Epithelial cell of proximal tubule (primary cell): Measurements from ENCODE around the gene MLXIPL. TPM values are rescaled to one million over a fixed set of nuclear protein-coding genes. Genes with fewer than 3 reads are reported as not detected.

Experiments used
- DNase-seq: peaks from one replicate; pipeline ENCODE4 v3.0.0-alpha.2; 2011; ENCODE audit warnings: low read depth
- H3K4me3 ChIP-seq: 2 replicates; pipeline ENCODE4 v1.5.1; 2011; ENCODE audit warnings: low read depth, mild to moderate bottlenecking, low read length
- total RNA-seq: library from RNA; depleted of rRNA; stranded (reverse); fragments of >200 nt; gene quantifications from 2 replicates; pipeline ENCODE4 v1.2.3, GENCODE V29; 2015
- TF ChIP-seq, protein P1 (sequence below): conservative IDR thresholded peaks from 2 replicates; pipeline ENCODE4 v1.5.1; 2012; ENCODE audit warnings: low read depth, mild to moderate bottlenecking, low read length

The MLXIPL gene
- total RNA-seq, 1 donor from 2014 or later = not detected

- H3K4me3 ChIP-seq = no peak overlapping the region
- TF ChIP-seq, protein P1, sequence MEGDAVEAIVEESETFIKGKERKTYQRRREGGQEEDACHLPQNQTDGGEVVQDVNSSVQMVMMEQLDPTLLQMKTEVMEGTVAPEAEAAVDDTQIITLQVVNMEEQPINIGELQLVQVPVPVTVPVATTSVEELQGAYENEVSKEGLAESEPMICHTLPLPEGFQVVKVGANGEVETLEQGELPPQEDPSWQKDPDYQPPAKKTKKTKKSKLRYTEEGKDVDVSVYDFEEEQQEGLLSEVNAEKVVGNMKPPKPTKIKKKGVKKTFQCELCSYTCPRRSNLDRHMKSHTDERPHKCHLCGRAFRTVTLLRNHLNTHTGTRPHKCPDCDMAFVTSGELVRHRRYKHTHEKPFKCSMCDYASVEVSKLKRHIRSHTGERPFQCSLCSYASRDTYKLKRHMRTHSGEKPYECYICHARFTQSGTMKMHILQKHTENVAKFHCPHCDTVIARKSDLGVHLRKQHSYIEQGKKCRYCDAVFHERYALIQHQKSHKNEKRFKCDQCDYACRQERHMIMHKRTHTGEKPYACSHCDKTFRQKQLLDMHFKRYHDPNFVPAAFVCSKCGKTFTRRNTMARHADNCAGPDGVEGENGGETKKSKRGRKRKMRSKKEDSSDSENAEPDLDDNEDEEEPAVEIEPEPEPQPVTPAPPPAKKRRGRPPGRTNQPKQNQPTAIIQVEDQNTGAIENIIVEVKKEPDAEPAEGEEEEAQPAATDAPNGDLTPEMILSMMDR = no peak
- no peak for DNase-seq
Observed at GRCh38 chr7:73599151-73599882, 25.0 kb downstream of the MLXIPL start.

GRCh38 chr7:73597978-73598782, 26.1 kb downstream of the MLXIPL start:
- H3K4me3 ChIP-seq = no peak overlapping the region
- TF ChIP-seq, protein P1 = no peak
- DNase-seq = no peak

- DNase-seq = no peak
- H3K4me3 ChIP-seq = no peak overlapping the region
- TF ChIP-seq, protein P1 = no peak
Observed at GRCh38 chr7:73596191-73597065, 27.9 kb downstream of the MLXIPL start.

DNA sequence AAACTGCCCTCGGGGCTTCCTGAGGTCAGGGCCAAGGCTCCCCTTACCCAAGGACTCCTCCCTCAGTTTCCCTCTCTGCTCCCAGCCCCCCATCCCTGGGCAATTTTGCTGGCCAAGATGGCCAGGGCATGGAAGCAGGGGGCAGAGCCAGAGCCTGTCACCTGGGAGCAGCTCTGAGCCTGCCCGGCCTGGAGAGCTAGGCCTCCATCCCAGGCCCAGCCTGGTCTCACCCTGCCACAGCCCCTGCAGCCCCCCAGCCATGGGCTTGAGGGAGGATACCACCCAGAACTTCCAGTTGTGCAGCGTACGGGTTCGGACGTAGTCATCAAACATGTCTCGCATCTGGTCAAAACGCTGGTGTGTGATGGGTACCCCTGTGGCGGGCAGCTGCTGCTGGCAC, 29.0 kb downstream of the MLXIPL start:
- TF ChIP-seq, protein P1 = no peak
- DNase-seq = no peak
- H3K4me3 ChIP-seq = no peak overlapping the region

GRCh38 chr7:73593207-73594045, 30.9 kb downstream of the MLXIPL start:
- no peak overlapping the region for H3K4me3 ChIP-seq
- TF ChIP-seq, protein P1 = no peak
- no peak for DNase-seq

GRCh38 chr7:73586911-73587310, 37.4 kb downstream of the MLXIPL start:
- DNase-seq = no peak
- H3K4me3 ChIP-seq = no peak overlapping the region
- TF ChIP-seq, protein P1 = no peak
